Measurements from ENCODE around the gene NCBP2L.
"Not testable (repeated sequence)": the region's sequence is repeated elsewhere in the genome, so short reads cannot be mapped to it uniquely, and the experiment has no call there.

NCBP2L gene

DNA sequence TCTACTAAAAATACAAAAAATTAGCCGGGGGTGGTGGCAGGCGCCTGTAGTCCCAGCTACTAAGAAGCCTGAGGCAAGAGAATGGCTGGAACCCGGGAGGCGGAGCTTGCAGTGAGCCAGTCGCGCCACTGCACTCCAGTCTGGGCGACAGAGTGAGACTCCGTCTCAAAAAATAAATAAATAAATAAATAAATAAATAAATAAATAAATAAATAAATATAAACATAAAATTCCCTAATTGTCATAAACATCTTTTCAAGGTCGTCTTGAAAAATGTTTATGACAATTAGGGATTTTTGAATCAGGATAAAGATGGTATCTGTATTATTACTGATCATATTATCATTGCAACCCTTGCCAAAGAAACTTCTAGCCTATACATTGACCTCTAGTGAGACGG, 32.5 kb downstream of the NCBP2L start:
- DNase-seq (ENCODE audit: low spot score): not testable (repeated sequence)

DNA sequence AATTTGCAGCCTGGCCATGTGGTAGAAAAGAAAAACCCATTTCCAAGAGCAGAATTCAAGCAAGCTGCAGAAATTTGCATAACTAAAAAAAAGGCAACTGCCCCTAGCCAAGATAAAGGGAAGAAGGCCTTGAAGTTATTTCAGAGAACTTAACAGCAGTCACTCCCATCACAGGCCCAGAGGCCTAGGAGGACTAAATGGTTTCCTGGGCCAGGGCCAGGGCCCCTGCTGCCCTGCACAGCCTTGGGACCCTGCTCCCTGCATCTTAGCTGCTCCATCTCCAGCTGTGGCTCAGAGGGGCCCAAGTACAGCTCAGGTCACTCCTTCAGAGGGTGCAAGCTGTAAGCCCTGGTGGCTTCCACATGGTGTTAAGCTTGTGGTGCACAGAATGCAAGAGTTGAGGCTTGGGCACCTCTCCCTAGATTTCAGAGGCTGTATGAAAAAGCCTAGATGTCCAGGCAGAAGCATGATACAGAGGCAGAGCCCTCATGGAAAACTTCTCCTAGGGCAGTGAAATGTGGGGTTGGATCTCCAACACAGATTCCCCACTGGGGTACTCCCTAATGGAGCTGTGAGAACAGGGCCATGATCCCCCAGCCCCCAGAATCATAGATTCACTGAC, 41.5 kb downstream of the NCBP2L start:
- DNase-seq (ENCODE audit: low spot score): no peak

DNA sequence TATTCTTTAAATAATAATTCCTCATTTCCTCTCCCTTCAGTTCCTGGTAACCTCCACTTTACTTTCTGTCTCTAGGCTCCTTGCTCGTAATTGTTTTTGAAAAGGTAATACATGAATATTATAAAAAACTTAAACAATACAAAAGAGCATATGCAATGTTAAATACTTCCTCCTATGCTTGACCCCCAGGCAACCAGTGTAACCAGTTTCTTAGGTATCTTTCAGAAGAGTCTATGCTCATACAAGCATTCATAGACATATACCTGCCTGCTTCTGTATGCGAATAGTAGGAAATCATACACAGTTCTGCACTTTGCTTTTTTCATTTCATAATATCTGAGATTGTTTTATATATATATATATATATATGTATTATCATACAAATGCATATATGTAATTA, 45.5 kb downstream of the NCBP2L start:
- DNase-seq (ENCODE audit: low spot score): no peak

- DNase-seq (ENCODE audit: low spot score): no peak
Observed at GRCh38 chrX:107823456-107823855, 45.9 kb downstream of the NCBP2L start.

GRCh38 chrX:107825698-107826237, 48.2 kb downstream of the NCBP2L start, which contains the start of gene MID2:
TSS of gene MID2 (plus strand) at chrX:107825866. CDS start at chrX:107826427, 561 bp downstream.
- peak; percentile 55 for DNase-seq (ENCODE audit: low spot score)

DNA sequence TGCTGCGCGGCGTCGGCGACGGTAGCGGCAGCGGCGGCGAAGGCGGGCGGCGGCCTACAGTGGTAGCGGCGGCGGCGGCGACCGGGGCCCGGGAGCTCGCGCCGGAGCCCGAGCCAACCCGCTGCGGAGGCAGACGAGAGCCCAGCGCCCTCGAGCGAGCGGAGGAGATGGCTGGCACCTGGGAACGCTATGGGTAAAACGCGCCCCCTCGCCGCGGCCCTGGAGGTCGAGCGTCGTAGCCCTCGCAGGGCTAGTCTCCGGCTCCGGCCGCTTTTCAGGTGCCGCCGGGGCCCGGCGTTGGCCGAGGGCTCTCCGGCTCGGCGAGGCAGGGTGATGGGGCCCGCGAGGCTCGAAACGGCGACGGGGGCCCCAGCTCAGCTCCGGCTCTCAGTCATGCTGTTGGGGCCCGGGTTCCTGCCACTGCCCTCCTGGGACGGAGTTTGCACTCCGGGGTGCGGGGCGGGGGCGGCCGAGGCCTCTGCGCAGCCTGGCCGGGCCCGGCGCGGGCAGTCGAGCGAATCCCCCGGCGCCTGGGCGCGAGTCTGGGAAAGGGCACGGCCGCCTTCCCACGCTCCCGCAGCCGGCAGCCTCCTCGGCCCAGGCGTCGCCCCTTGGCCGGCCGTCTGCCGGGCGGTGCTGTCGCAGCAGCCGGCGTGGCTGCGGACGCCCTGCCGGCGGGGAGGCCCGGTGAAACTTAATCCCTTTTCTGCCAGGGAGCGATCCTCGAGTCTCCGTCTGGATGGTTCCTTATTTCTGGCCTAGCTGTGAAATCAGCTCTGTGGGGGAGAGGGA, 48.9 kb downstream of the NCBP2L start:
- DNase-seq (ENCODE audit: low spot score): peak; percentile 35

DNA sequence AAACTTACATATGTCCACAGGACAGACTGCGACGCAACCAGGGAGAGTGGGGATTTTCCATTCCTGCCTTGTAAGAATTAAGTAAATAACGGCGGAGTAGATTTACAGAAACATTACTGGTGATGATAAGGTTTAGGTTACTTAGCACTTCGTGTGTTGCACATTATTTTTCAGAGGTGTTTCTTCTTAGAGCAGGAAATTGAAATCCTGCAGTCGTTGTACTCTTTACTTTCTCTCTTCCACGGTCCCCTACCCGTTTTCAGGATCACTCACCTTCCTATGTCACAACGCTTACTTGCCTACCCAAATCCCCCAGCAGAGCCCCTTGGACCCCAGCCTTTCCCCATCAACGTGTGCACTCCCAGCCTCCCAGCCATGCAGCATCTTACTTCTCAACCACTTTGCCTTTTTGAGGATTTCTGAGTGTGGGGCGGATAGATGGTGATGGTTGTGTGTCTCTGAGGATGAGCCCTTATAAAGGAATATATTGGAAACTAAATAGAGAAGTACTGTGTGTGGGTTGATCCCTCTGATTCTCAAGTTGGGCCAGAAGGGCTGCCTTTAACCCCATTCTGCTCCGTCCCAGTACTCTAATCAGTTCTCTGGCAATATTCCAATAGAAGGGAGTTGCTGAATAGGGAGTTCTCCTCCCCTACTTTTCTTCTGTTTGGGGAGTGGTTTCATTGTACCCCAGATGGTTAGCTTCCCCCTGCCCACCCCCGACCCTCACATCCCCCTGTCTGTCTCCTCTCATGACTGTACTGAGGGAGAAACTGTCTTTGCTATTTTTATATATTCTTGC, 49.7 kb downstream of the NCBP2L start:
- no peak for DNase-seq (ENCODE audit: low spot score)

DNA sequence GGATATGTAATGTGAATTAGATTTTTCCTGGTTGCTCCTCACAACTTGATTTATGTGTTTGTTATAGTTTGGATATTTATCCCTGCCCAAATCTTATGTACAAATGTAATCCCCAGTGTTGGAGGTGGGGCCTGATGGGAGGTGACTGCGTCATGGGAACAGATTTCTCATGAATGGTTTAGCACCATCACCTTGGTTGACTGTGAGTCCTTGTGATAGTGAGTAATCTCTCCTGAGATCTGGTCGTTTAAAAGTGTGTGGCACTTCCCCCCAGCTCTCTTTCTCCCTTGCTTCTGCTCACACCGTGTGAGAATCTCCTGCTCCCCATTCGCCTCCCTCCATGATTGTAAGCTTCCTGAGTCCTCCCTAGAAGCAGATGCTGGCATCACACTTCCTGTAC, 50.3 kb downstream of the NCBP2L start:
- no peak for DNase-seq (ENCODE audit: low spot score)

GRCh38 chrX:107829878-107830277, 52.3 kb downstream of the NCBP2L start:
- DNase-seq (ENCODE audit: low spot score): no peak

- no peak for DNase-seq (ENCODE audit: low spot score)
Observed at GRCh38 chrX:107831071-107831730, 53.7 kb downstream of the NCBP2L start.

GRCh38 chrX:107834275-107835201, 57.0 kb downstream of the NCBP2L start:
- no peak for DNase-seq (ENCODE audit: low spot score)

- no peak for DNase-seq (ENCODE audit: low spot score)
Observed at GRCh38 chrX:107836958-107837357, 59.4 kb downstream of the NCBP2L start.

DNA sequence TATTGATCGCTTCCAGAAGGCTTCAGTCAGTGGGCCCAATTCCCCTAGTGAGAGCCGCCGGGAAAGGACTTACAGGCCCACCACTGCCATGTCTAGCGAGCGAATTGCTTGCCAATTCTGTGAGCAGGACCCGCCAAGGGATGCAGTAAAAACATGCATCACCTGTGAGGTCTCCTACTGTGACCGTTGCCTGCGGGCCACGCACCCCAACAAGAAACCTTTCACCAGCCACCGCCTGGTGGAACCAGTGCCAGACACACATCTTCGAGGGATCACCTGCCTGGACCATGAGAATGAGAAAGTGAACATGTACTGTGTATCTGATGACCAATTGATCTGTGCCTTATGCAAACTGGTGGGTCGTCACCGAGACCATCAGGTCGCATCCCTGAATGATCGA, 63.4 kb downstream of the NCBP2L start:
- no peak for DNase-seq (ENCODE audit: low spot score)

DNA sequence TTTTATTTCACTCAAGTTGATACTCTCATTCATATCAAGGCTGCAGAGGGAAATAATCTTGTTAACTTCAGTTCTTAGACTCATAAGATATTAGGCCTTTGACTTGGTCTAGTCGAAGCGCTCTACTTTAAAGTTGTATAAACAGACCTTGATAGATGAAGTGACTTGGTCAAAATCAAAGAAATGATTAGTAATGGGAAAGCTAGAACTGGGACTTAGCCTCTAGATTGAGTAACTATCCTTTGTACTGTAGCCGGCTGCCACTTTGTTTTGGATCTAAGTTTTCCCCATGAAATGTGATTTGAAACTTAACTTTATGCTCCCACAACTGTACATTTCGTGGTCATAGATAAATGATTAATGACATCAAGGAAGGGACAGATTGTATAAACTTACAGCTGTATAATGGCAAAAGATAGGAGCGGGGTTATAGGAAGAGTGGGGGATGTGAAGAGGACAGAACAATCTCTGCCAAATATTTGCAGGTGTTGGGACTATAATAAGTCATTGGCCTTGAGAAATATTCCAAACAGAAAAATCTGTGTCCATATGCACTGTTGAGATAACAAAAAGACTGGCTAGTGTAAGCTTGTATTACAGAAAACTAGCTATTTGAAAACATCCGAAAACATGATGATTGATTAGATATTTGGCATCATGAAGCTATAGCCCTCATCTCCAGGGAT, 65.3 kb downstream of the NCBP2L start:
- DNase-seq (ENCODE audit: low spot score): no peak
